ENCODE results near the gene VIT. TPM values are rescaled to one million over a fixed set of nuclear protein-coding genes. Genes with fewer than 3 reads are reported as not detected.

Gene VIT
- total RNA-seq, 1 donor from 2014 or later = not detected

DNA sequence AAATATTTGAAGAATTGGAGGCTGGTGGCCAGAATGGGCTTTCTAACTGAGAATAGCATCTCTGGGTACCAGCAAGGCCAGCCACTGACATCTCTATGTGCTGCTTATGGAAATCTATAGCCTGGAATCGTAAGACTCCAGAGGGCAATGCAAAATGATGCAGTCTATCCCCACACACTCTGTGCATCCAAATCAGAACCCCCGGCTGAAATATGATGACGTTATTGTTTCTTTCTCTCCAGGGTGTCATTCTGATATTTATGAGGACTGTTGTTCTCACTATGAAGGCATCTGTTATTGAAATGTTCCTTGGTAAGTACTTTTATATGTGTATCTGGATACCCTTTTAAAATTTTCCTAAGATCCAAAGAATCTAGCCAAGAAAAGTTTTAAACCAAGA lies 19.6 kb downstream of the VIT start:
- Mint-ChIP-seq H3K4me3 (ENCODE audit: unreplicated experiment) (no peak overlapping the region), H3K27ac (ENCODE audit: unreplicated experiment) (no peak overlapping the region), H3K36me3 (ENCODE audit: unreplicated experiment) (peaks cover 4% of the 10 kb centered on the region), H3K4me1 (ENCODE audit: low read depth, unreplicated experiment) (no peaks in the 10 kb centered on the region), H3K9me3 (ENCODE audit: unreplicated experiment) (peaks cover 3% of the 10 kb centered on the region), H3K27me3 (ENCODE audit: unreplicated experiment) (no peaks in the 10 kb centered on the region)
- no peak for TF ChIP-seq CTCF (IDR thresholded peaks at IDR 0.05; ENCODE audit: partially characterized antibody, unreplicated experiment)
- DNase-seq = no peak

DNA sequence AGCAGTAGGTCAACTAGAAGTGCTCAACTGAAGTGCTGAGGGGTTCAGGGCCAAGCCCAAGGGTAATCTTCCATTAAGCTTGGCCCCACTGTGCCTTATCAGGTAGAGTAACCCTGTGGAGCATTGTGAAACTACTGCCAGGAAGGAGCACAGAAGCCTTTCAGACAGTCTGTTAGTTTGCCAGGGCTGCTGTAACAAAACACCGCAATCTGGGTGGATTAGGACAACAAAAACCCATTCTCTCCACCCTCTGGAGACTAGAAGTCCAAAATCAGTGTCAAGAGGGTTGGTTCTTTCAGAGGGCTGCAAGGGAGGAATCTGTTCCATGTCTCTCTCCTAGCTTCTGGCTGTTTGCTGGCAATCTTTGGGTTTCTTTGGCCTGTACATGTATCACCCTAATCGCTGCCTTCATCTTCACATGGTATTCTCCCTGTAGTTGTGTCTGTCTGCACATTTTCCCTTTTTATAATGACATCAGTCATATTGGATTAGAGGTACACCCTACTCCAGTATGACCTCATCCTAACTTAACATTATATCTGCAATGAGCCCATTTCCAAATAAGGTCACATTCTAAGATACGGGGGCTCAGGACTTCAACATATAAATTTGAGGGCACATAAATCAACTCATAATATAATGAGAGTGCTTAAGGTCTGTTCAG lies 21.2 kb downstream of the VIT start:
- peaks cover 3% of the 10 kb centered on the region for H3K9me3 Mint-ChIP-seq (ENCODE audit: unreplicated experiment)
- H3K4me3 Mint-ChIP-seq (ENCODE audit: unreplicated experiment) = no peak overlapping the region
- no peak for DNase-seq
- H3K36me3 Mint-ChIP-seq (ENCODE audit: unreplicated experiment) = peaks cover 4% of the 10 kb centered on the region
- no peaks in the 10 kb centered on the region for H3K27me3 Mint-ChIP-seq (ENCODE audit: unreplicated experiment)
- H3K4me1 Mint-ChIP-seq (ENCODE audit: low read depth, unreplicated experiment) = no peaks in the 10 kb centered on the region
- no peak overlapping the region for H3K27ac Mint-ChIP-seq (ENCODE audit: unreplicated experiment)
- no peak for TF ChIP-seq CTCF (IDR thresholded peaks at IDR 0.05; ENCODE audit: partially characterized antibody, unreplicated experiment)

GRCh38 chr2:36727550-36727949 lies 31.0 kb downstream of the VIT start:
- H3K4me1 Mint-ChIP-seq (ENCODE audit: low read depth, unreplicated experiment) = no peaks in the 10 kb centered on the region
- no peaks in the 10 kb centered on the region for H3K36me3 Mint-ChIP-seq (ENCODE audit: unreplicated experiment)
- no peak overlapping the region for H3K4me3 Mint-ChIP-seq (ENCODE audit: unreplicated experiment)
- no peaks in the 10 kb centered on the region for H3K27me3 Mint-ChIP-seq (ENCODE audit: unreplicated experiment)
- no peak overlapping the region for H3K27ac Mint-ChIP-seq (ENCODE audit: unreplicated experiment)
- no peak for TF ChIP-seq CTCF (IDR thresholded peaks at IDR 0.05; ENCODE audit: partially characterized antibody, unreplicated experiment)
- DNase-seq = no peak
- H3K9me3 Mint-ChIP-seq (ENCODE audit: unreplicated experiment) = no peaks in the 10 kb centered on the region

- Mint-ChIP-seq H3K27ac (ENCODE audit: unreplicated experiment) (no peak overlapping the region), H3K4me3 (ENCODE audit: unreplicated experiment) (no peak overlapping the region), H3K9me3 (ENCODE audit: unreplicated experiment) (no peaks in the 10 kb centered on the region), H3K36me3 (ENCODE audit: unreplicated experiment) (no peaks in the 10 kb centered on the region), H3K27me3 (ENCODE audit: unreplicated experiment) (no peaks in the 10 kb centered on the region), H3K4me1 (ENCODE audit: low read depth, unreplicated experiment) (no peaks in the 10 kb centered on the region)
- no peak for TF ChIP-seq CTCF (IDR thresholded peaks at IDR 0.05; ENCODE audit: partially characterized antibody, unreplicated experiment)
- no peak for DNase-seq
Measured at GRCh38 chr2:36729067-36729466, 32.6 kb downstream of the VIT start.

- DNase-seq = no peak
- H3K4me3 Mint-ChIP-seq (ENCODE audit: unreplicated experiment) = no peak overlapping the region
- H3K4me1 Mint-ChIP-seq (ENCODE audit: low read depth, unreplicated experiment) = no peaks in the 10 kb centered on the region
- H3K9me3 Mint-ChIP-seq (ENCODE audit: unreplicated experiment) = no peaks in the 10 kb centered on the region
- no peak overlapping the region for H3K27ac Mint-ChIP-seq (ENCODE audit: unreplicated experiment)
- H3K36me3 Mint-ChIP-seq (ENCODE audit: unreplicated experiment) = no peaks in the 10 kb centered on the region
- no peak for TF ChIP-seq CTCF (IDR thresholded peaks at IDR 0.05; ENCODE audit: partially characterized antibody, unreplicated experiment)
- no peaks in the 10 kb centered on the region for H3K27me3 Mint-ChIP-seq (ENCODE audit: unreplicated experiment)
Measured at GRCh38 chr2:36731941-36732672, 35.6 kb downstream of the VIT start.
